ENCODE data around the gene KLF7.
A peak's percentile ranks its signal among the peaks of the same experiment; 100 is the strongest.
"Not testable (repeated sequence)": the region's sequence is repeated elsewhere in the genome, so short reads cannot be mapped to it uniquely, and the experiment has no call there.

The KLF7 gene

GRCh38 chr2:207055257-207055656 lies 110.5 kb downstream of the KLF7 start:
- DNase-seq (ENCODE audit: low read depth): no peak

- no peak for DNase-seq (ENCODE audit: low read depth)
These were observed 111.2 kb downstream of the KLF7 start for GRCh38 chr2:207054521-207054920.

- DNase-seq (ENCODE audit: low read depth): no peak
These were observed 114.3 kb downstream of the KLF7 start for GRCh38 chr2:207051385-207051965.

- no peak for DNase-seq (ENCODE audit: low read depth)
These were observed 116.6 kb downstream of the KLF7 start for GRCh38 chr2:207049122-207049521.

- no peak for DNase-seq (ENCODE audit: low read depth)
These were observed 117.3 kb downstream of the KLF7 start for GRCh38 chr2:207048416-207048815.

GRCh38 chr2:207046724-207047123 lies 119.0 kb downstream of the KLF7 start:
- peak; percentile 20 for DNase-seq (ENCODE audit: low read depth)

- no peak for DNase-seq (ENCODE audit: low read depth)
These were observed 120.2 kb downstream of the KLF7 start for GRCh38 chr2:207045531-207045930.

- DNase-seq (ENCODE audit: low read depth): no peak
These were observed 121.1 kb downstream of the KLF7 start for GRCh38 chr2:207044379-207045362.

- no peak for DNase-seq (ENCODE audit: low read depth)
These were observed 122.9 kb downstream of the KLF7 start for GRCh38 chr2:207042841-207043240.

- no peak for DNase-seq (ENCODE audit: low read depth)
These were observed 123.8 kb downstream of the KLF7 start for GRCh38 chr2:207041786-207042554.

- no peak for DNase-seq (ENCODE audit: low read depth)
These were observed 124.5 kb downstream of the KLF7 start for GRCh38 chr2:207041279-207041678.

- DNase-seq (ENCODE audit: low read depth): no peak
These were observed 125.1 kb downstream of the KLF7 start for GRCh38 chr2:207040696-207041095.

- DNase-seq (ENCODE audit: low read depth): no peak
These were observed 126.5 kb downstream of the KLF7 start for GRCh38 chr2:207039225-207039624.

GRCh38 chr2:207038299-207038698 lies 127.4 kb downstream of the KLF7 start:
- no peak for DNase-seq (ENCODE audit: low read depth)

- DNase-seq (ENCODE audit: low read depth): no peak
These were observed 127.9 kb downstream of the KLF7 start for GRCh38 chr2:207037896-207038295.

- DNase-seq (ENCODE audit: low read depth): not testable (repeated sequence)
These were observed 128.7 kb downstream of the KLF7 start for GRCh38 chr2:207037023-207037422.

GRCh38 chr2:207035875-207036274 lies 129.9 kb downstream of the KLF7 start:
- no peak for DNase-seq (ENCODE audit: low read depth)

- DNase-seq (ENCODE audit: low read depth): no peak
These were observed 133.3 kb downstream of the KLF7 start for GRCh38 chr2:207032490-207032889.
